ENCODE measurements around the gene CCDC192. TPM values are rescaled to one million over a fixed set of nuclear protein-coding genes. Genes with fewer than 3 reads are reported as not detected.

The CCDC192 gene
- total RNA-seq, 1 donor from 2014 or later: not detected

DNA sequence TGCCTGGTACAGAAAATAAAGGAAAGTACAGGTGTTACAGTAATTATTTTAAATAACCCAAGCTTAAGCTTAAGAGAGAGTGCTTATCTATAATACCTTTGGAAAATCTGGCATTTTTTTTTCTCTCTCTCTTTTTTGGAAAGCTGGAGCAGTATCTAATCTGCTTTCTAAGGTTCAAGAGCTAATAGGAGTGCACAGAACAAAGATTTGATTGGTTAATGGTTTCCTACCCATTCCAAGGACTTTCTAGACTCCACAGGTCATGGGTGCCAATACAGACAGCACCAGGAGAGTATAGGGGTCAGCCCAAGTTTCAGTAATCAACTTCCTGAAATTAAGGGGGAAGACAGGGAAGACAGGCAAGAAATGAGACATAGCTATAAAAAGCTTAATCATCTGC is 276.3 kb downstream of the CCDC192 start:
- no peak for DNase-seq (ENCODE audit: low spot score)

DNA sequence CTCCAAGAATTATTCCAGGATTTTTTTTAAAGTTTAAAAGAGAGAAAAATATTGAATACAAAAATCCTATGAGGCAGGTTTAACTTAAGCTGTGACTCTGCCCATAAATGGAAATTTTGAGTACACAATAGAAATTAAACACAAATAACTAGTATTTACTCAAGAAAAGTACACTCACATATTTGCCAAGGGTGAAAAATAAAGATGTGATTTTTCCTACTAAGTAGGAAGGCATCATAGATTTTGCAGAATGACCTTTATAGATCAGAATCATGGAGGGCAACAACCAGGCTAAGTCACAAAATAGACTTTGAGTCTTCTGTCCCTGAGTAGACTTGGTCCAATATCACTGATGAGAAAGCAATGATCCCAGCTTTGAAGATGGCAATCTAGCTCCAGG is 277.7 kb downstream of the CCDC192 start:
- DNase-seq (ENCODE audit: low spot score): no peak

DNA sequence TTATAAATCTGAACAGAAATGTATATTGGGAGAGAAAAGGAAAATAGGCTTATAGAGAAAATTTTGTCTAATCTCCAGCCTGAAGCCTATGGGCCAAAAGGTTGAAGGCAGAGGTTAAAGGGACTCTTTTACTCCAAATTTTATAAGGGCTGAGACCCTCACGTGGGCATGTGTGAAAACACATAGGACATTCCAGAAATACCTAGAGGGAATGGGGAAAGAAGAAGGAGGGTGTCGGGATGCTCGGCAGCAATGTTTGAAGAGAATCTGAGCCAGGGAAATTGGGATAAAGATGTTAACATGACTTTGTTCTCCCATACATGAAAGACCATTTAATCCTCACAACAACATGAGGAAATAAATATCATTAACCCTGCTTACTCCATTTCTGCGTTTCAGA is 278.3 kb downstream of the CCDC192 start:
- no peak for DNase-seq (ENCODE audit: low spot score)

DNA sequence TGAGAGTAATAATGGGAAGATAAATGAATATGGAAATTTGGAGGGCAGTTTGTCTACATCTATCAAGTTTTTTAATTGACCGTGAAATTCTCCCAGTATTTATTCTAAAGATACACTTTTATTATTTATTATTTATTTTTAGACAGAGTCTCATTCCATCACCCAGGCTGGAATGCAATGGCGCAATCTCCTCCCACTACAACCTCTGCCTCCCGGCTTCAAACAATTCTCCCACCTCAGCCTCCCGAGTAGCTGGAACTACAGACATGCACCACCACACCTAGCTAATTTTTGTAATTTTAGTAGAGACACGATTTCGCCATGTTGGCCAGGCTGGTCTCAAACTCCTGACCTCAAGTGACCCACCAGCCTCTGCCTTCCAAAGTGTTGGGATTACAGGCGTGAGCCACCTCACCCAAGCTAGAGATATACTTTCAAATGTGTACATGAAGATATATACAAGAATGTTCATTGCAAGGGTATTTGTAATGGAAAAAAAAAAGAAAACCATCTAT is 282.7 kb downstream of the CCDC192 start:
- DNase-seq (ENCODE audit: low spot score): no peak

- no peak for DNase-seq (ENCODE audit: low spot score)
Observed at GRCh38 chr5:127987354-127988145, 284.4 kb downstream of the CCDC192 start.

DNA sequence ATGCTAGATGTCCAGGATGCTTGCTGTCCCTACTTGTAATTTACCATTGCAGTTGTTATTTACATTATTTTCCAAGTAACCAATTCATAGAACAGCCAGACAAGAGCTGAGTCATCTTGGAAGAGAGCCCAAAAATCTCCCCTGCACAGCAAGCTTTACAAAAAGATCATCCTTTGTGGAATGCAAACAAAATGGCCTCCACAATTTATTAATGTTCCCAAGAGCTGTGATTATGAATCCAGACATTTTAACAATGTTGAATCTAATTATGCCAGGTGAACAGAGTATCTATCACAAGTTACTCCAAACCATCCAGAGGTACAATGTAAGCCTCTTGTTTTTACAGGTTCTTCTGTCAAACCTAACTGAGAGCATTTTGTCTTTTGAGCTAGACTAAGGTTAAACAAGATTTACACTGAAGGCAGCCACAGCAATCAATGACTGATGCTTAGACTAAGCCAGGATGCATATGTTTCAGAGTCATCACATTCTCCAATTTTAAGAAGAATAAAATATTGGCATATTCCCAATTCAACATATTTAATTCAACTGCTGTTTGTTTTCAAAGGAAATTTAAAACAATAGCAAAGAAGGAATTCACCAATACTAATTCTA is 285.1 kb downstream of the CCDC192 start:
- peak; percentile 30 for DNase-seq (ENCODE audit: low spot score)

Other genes with a start within 250 kb of the CCDC192 start
- gene PRRC1, start 185.8 kb upstream of the CCDC192 start, total RNA-seq: 59.8 TPM
- not detected for gene CTXN3, start 54.3 kb upstream of the CCDC192 start, total RNA-seq